ENCODE results near the gene RUNX1. TPM values are rescaled to one million over a fixed set of nuclear protein-coding genes. Genes with fewer than 3 reads are reported as not detected.

The RUNX1 gene
- total RNA-seq, 1 experiment from 2014 or later = 55.2 TPM

DNA sequence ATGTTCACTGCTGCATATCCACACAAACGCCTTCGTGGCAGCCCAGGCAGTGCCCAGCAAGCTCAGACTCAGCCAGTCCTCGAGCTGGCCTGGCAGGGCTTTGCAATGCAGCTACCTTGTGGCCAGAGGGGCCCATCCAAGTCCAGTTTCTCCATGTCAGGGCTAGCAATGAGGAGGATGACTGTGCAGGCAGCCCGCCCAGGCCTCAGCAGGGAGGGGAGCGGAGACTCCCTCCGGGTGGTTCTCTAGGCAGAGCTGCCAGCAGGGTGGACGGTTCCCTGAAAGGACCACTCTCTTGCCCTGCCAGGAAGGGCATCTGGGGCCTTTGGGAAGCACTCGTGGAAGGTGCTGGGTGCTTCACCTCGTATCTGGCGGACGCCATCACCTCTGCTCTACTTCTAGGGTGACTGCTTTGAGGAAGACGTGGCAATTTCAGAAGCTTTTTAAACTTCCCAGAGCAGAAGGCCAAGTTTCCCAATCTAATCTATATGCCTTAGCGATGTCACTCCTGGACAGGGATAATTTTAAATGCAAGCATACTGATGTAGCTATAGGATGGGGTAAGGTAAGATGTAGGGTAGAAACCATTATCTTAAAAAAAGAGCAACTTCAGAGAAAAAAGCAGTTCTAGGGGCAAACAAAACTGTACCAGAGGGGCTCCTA lies 56.2 kb downstream of the RUNX1 start:
- ChIA-PET POLR2A (ENCODE audit: unreplicated experiment) (no interaction called here), CTCF (no interaction called here)
- Histone ChIP-seq H3K9me2 (replicated peaks; ENCODE audit: low read length) (no peaks in the 10 kb centered on the region), H3K9ac (ENCODE audit: low read length) (no peak overlapping the region), H3K4me1 (ENCODE audit: insufficient read depth, low read length) (no peaks in the 10 kb centered on the region), H3K79me2 (ENCODE audit: low read length) (peaks cover 22% of the 10 kb centered on the region), H3F3A (ENCODE audit: low read length, unreplicated experiment) (no peaks in the 10 kb centered on the region), H3K4me2 (ENCODE audit: low read length) (no peak overlapping the region), H2AFZ (ENCODE audit: low read length) (no peak overlapping the region), H4K20me1 (ENCODE audit: low read length) (no peaks in the 10 kb centered on the region), H3K9me3 (ENCODE audit: low read length) (no peaks in the 10 kb centered on the region), H3K27me3 (ENCODE audit: low read length) (no peaks in the 10 kb centered on the region), H3K4me3 (ENCODE audit: low read length) (no peak overlapping the region), H3K27ac (ENCODE audit: low read length) (no peak overlapping the region), H3K36me3 (ENCODE audit: low read depth, low read length) (no peaks in the 10 kb centered on the region)
- BruUV-seq (replicated peaks) = no TSS peak
- DNase-seq (no peak), ATAC-seq (no peak)
- no peak for TF ChIP-seq EZH2 (IDR thresholded peaks at IDR 0.05; ENCODE audit: low read length, unreplicated experiment)
- TF ChIP-seq, protein P1, sequence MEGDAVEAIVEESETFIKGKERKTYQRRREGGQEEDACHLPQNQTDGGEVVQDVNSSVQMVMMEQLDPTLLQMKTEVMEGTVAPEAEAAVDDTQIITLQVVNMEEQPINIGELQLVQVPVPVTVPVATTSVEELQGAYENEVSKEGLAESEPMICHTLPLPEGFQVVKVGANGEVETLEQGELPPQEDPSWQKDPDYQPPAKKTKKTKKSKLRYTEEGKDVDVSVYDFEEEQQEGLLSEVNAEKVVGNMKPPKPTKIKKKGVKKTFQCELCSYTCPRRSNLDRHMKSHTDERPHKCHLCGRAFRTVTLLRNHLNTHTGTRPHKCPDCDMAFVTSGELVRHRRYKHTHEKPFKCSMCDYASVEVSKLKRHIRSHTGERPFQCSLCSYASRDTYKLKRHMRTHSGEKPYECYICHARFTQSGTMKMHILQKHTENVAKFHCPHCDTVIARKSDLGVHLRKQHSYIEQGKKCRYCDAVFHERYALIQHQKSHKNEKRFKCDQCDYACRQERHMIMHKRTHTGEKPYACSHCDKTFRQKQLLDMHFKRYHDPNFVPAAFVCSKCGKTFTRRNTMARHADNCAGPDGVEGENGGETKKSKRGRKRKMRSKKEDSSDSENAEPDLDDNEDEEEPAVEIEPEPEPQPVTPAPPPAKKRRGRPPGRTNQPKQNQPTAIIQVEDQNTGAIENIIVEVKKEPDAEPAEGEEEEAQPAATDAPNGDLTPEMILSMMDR (conservative IDR thresholded peaks at IDR 0.05; ENCODE audit: low read depth, low read length) = no peak
- TF ChIP-seq EZH2phosphoT487 (IDR thresholded peaks at IDR 0.05; ENCODE audit: borderline replicate concordance, low read length) = no peak
- intact Hi-C loops (cut with micrococcal nuclease) = no loop called here

DNA sequence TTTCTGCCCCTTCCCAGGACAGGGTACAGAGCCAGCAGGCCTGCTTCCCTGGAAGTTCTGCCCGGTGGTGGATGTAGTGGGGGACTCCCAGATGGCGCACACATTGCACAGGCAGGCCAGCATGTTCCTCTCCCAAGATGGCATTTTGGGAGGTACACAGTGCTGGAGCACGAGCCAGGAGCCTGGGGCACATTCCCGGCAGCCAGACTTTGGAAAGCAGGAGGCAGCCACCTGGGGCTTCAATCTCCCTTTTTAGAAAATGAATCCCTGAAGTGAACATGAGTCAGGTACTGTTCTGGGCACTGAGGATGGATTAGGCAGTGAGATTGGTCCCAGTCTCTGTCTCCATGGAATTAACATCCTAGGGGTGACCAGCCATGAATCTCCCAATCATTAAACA lies 56.9 kb downstream of the RUNX1 start:
- no TSS peak for BruUV-seq (replicated peaks)
- Histone ChIP-seq H3K27me3 (ENCODE audit: low read length) (no peaks in the 10 kb centered on the region), H3K36me3 (ENCODE audit: low read depth, low read length) (no peaks in the 10 kb centered on the region), H3K79me2 (ENCODE audit: low read length) (peaks cover 19% of the 10 kb centered on the region), H3K9me2 (replicated peaks; ENCODE audit: low read length) (no peaks in the 10 kb centered on the region), H3K9ac (ENCODE audit: low read length) (no peak overlapping the region), H3K4me3 (ENCODE audit: low read length) (no peak overlapping the region), H3K9me3 (ENCODE audit: low read length) (no peaks in the 10 kb centered on the region), H3K4me2 (ENCODE audit: low read length) (no peak overlapping the region), H3K27ac (ENCODE audit: low read length) (no peak overlapping the region), H3K4me1 (ENCODE audit: insufficient read depth, low read length) (peaks cover 5% of the 10 kb centered on the region; the same call in 1 of the 2 replicates), H3F3A (ENCODE audit: low read length, unreplicated experiment) (no peaks in the 10 kb centered on the region), H4K20me1 (ENCODE audit: low read length) (no peaks in the 10 kb centered on the region), H2AFZ (ENCODE audit: low read length) (no peak overlapping the region)
- ChIA-PET CTCF (no interaction called here), POLR2A (ENCODE audit: unreplicated experiment) (no interaction called here)
- DNase-seq (no peak), ATAC-seq (no peak)
- intact Hi-C loops (cut with micrococcal nuclease) = no loop called here
- TF ChIP-seq, protein P1 (conservative IDR thresholded peaks at IDR 0.05; ENCODE audit: low read depth, low read length) = no peak
- TF ChIP-seq EZH2phosphoT487 (IDR thresholded peaks at IDR 0.05; ENCODE audit: borderline replicate concordance, low read length) (no peak), EZH2 (IDR thresholded peaks at IDR 0.05; ENCODE audit: low read length, unreplicated experiment) (no peak)

DNA sequence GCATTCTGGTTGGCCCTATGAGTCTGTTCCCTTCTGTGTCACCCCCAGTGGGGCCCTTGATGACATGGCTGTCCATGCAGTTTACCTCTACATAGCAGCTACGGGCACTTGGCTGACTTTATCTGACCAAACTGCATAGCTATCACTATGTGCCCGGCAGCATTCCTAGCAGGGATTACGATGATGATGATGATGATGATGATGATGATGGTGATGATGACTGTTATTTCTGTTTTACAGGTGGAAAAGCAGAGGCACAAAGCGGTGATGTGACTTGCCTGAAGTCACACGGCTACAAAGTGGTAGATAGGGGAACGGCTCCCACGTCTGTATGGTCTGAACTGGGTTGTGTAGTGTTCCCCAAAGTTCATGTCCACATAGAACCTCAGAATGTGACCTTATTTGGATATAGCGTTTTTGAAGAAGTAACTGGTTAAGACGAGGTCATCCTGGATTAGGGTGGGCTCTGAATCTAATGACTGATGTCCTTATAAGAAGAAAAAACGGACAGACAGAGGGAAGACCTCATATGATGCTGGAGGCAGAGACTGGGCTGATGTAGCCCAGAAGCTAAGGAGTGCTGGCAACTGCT lies 57.6 kb downstream of the RUNX1 start:
- ATAC-seq (no peak), DNase-seq (no peak)
- Histone ChIP-seq H3K9me2 (replicated peaks; ENCODE audit: low read length) (no peaks in the 10 kb centered on the region), H3K4me2 (ENCODE audit: low read length) (no peak overlapping the region), H3F3A (ENCODE audit: low read length, unreplicated experiment) (no peaks in the 10 kb centered on the region), H3K9me3 (ENCODE audit: low read length) (no peaks in the 10 kb centered on the region), H3K27ac (ENCODE audit: low read length) (no peak overlapping the region), H2AFZ (ENCODE audit: low read length) (no peak overlapping the region), H4K20me1 (ENCODE audit: low read length) (no peaks in the 10 kb centered on the region), H3K27me3 (ENCODE audit: low read length) (no peaks in the 10 kb centered on the region), H3K79me2 (ENCODE audit: low read length) (peaks cover 17% of the 10 kb centered on the region), H3K9ac (ENCODE audit: low read length) (no peak overlapping the region), H3K36me3 (ENCODE audit: low read depth, low read length) (peaks cover 4% of the 10 kb centered on the region; the same call in 1 of the 2 replicates), H3K4me1 (ENCODE audit: insufficient read depth, low read length) (peaks cover 6% of the 10 kb centered on the region; the same call in 1 of the 2 replicates), H3K4me3 (ENCODE audit: low read length) (no peak overlapping the region)
- BruUV-seq (replicated peaks) = no TSS peak
- TF ChIP-seq, protein P1 (conservative IDR thresholded peaks at IDR 0.05; ENCODE audit: low read depth, low read length) = no peak
- TF ChIP-seq EZH2 (IDR thresholded peaks at IDR 0.05; ENCODE audit: low read length, unreplicated experiment) (no peak), EZH2phosphoT487 (IDR thresholded peaks at IDR 0.05; ENCODE audit: borderline replicate concordance, low read length) (no peak)
- intact Hi-C loops (cut with micrococcal nuclease) = no loop called here
- CTCF ChIA-PET = no interaction called here
- POLR2A ChIA-PET (ENCODE audit: unreplicated experiment) = no interaction called here
